Activated effector memory CD4-positive, alpha-beta T cell treated with anti-CD3 and anti-CD28 coated beads, Interleukin-2, amount 50 U/mL, for 16 hours (primary cell): ENCODE results near the gene CGB3.

ENCODE experiments used
- DNase-seq: peaks from one replicate; pipeline ENCODE4 v3.0.0-alpha.2; 2020

CGB3 gene

GRCh38 chr19:49014870-49015255, 9.3 kb downstream of the CGB3 start:
- DNase-seq = no peak

GRCh38 chr19:49014123-49014869, 9.8 kb downstream of the CGB3 start:
- no peak for DNase-seq

- DNase-seq = no peak
Observed at GRCh38 chr19:49011194-49011593, 12.9 kb downstream of the CGB3 start.

GRCh38 chr19:49010453-49010852, 13.7 kb downstream of the CGB3 start:
- no peak for DNase-seq

- no peak for DNase-seq
Observed at GRCh38 chr19:49009828-49010227, 14.3 kb downstream of the CGB3 start.

- no peak for DNase-seq
Observed at GRCh38 chr19:49006905-49007304, 17.2 kb downstream of the CGB3 start.

GRCh38 chr19:49004964-49005614, 19.0 kb downstream of the CGB3 start:
- no peak for DNase-seq

GRCh38 chr19:49004133-49004532, 20.0 kb downstream of the CGB3 start:
- no peak for DNase-seq

- peak; percentile 89 for DNase-seq
Observed at GRCh38 chr19:48999481-49000325, 24.4 kb downstream of the CGB3 start.

- DNase-seq = peak; percentile 80
Observed at GRCh38 chr19:48997972-48998371, 26.2 kb downstream of the CGB3 start.

GRCh38 chr19:48994035-48994386, 30.1 kb downstream of the CGB3 start:
- DNase-seq = no peak

GRCh38 chr19:48993175-48994034, 30.7 kb downstream of the CGB3 start, which contains the start of the genes GYS1 and RUVBL2:
Gene GYS1, minus strand, starts transcription at chr19:48993309. Its CDS starts 197 bp downstream, at chr19:48993112.
Gene RUVBL2, plus strand, starts transcription at chr19:48993887. Its CDS starts 25 bp downstream, at chr19:48993912.
- DNase-seq = peak; percentile 100

GRCh38 chr19:48992581-48993174, 31.5 kb downstream of the CGB3 start:
- no peak for DNase-seq

GRCh38 chr19:48991873-48992580, 32.1 kb downstream of the CGB3 start:
- DNase-seq = no peak

- DNase-seq = no peak
Observed at GRCh38 chr19:48991011-48991609, 33.0 kb downstream of the CGB3 start.

GRCh38 chr19:48990400-48990799, 33.7 kb downstream of the CGB3 start:
- DNase-seq = no peak

- no peak for DNase-seq
Observed at GRCh38 chr19:48989701-48990291, 34.3 kb downstream of the CGB3 start.

GRCh38 chr19:48988860-48989259, 35.3 kb downstream of the CGB3 start:
- DNase-seq = no peak

- no peak for DNase-seq
Observed at GRCh38 chr19:48988286-48988685, 35.8 kb downstream of the CGB3 start.

- DNase-seq = no peak
Observed at GRCh38 chr19:48987323-48987722, 36.8 kb downstream of the CGB3 start.

- no peak for DNase-seq
Observed at GRCh38 chr19:48986211-48986610, 37.9 kb downstream of the CGB3 start.
